IMR-90 (cell line): ENCODE results near the gene GDI2. TPM values are rescaled to one million over a fixed set of nuclear protein-coding genes. Genes with fewer than 3 reads are reported as not detected.

Experiments
- ATAC-seq: fragments of 200-7000 bp; cut with Tn5 transposase; 2 replicates; pipeline ENCODE4 v1.9.1; 2020; ENCODE audit warnings: low read depth, mild to moderate bottlenecking, moderate library complexity
- BruUV-seq: library from RNA; stranded (reverse); fragments of 400-500 nt; replicated peaks from 2 replicates; lab custom pipeline; 2021; lab: Mats Ljungman, UMichigan
- CTCF ChIA-PET: fragments of 300-600 bp; formaldehyde crosslinking; extraction: SDS; loops from one replicate; lab custom pipeline; 2021; ENCODE audit warnings: antibody characterized with exemption; lab: Yijun Ruan, JAX
- POLR2A ChIA-PET: fragments of 300-600 bp; sonication (Branson Sonifier 250); formaldehyde crosslinking; loops from one replicate; lab custom pipeline; 2022; ENCODE audit warnings: antibody characterized with exemption; ENCODE audit not compliant: unreplicated experiment; lab: Charles Lee
- DNase-seq: peaks from one replicate; pipeline ENCODE4 v3.0.0; 2013
- H2AFZ ChIP-seq: replicated peaks from 2 replicates; pipeline ENCODE3; 2013; ENCODE audit warnings: low read length, mild to moderate bottlenecking; ENCODE audit not compliant: poor library complexity
- H2AK5ac ChIP-seq: 2 replicates; pipeline ENCODE4 v1.6.1; 2013; ENCODE audit warnings: low read depth, low read length, inconsistent platforms
- H2AK9ac ChIP-seq: replicated peaks from 2 replicates; pipeline ENCODE3; 2013; ENCODE audit warnings: mild to moderate bottlenecking, low read depth, low read length, moderate library complexity; ENCODE audit not compliant: poor library complexity
- H2BK120ac ChIP-seq: 2 replicates; pipeline ENCODE4 v1.6.1; 2013; ENCODE audit warnings: low read depth, low read length, inconsistent platforms
- H2BK15ac ChIP-seq: 3 replicates; pipeline ENCODE4 v1.6.1; 2013; ENCODE audit warnings: low read depth, low read length, inconsistent platforms
- H2BK20ac ChIP-seq: 2 replicates; pipeline ENCODE4 v1.6.1; 2013; ENCODE audit warnings: low read depth, mild to moderate bottlenecking, inconsistent platforms, low read length, moderate library complexity
- H2BK5ac ChIP-seq: 2 replicates; pipeline ENCODE4 v1.6.1; 2013; ENCODE audit warnings: mild to moderate bottlenecking, low read depth, low read length, inconsistent platforms; ENCODE audit not compliant: poor library complexity, severe bottlenecking
- H3K14ac ChIP-seq: replicated peaks from 2 replicates; pipeline ENCODE4 v1.6.1; 2013; ENCODE audit warnings: low read depth, low read length, inconsistent platforms
- H3K18ac ChIP-seq: 2 replicates; pipeline ENCODE4 v1.6.1; 2013; ENCODE audit warnings: low read depth, low read length, control low read depth
- H3K23ac ChIP-seq: 2 replicates; pipeline ENCODE4 v1.6.1; 2013; ENCODE audit warnings: low read depth, low read length, inconsistent platforms
- H3K27ac ChIP-seq: 2 replicates; pipeline ENCODE4 v1.5.1; 2013; ENCODE audit warnings: mild to moderate bottlenecking, control low read depth, low read length; ENCODE audit not compliant: insufficient read depth
- H3K27me3 ChIP-seq: 2 replicates; pipeline ENCODE4 v1.6.1; 2013; ENCODE audit warnings: low read length; ENCODE audit not compliant: control insufficient read depth, insufficient read depth
- H3K36me3 ChIP-seq: 2 replicates; pipeline ENCODE4 v1.6.1; 2013; ENCODE audit warnings: low read length, mixed read lengths; ENCODE audit not compliant: control insufficient read depth, insufficient read depth
- H3K4ac ChIP-seq: 2 replicates; pipeline ENCODE4 v1.6.1; 2013; ENCODE audit warnings: low read depth, low read length, inconsistent platforms
- H3K4me1 ChIP-seq: 2 replicates; pipeline ENCODE4 v1.6.1; 2013; ENCODE audit warnings: low read length, mixed read lengths; ENCODE audit not compliant: control insufficient read depth, insufficient read depth
- H3K4me2 ChIP-seq: 2 replicates; pipeline ENCODE4 v1.6.1; 2013; ENCODE audit warnings: low read depth, mild to moderate bottlenecking, control low read depth, low read length, moderate library complexity
- H3K4me3 ChIP-seq: 2 replicates; pipeline ENCODE4 v1.5.1; 2013; ENCODE audit warnings: low read depth, mild to moderate bottlenecking, control low read depth, low read length, moderate library complexity; ENCODE audit not compliant: insufficient read depth
- H3K56ac ChIP-seq: 2 replicates; pipeline ENCODE4 v1.6.1; 2013; ENCODE audit warnings: low read length, inconsistent platforms; ENCODE audit not compliant: insufficient read depth; ENCODE audit errors: extremely low read depth
- H3K79me1 ChIP-seq, 2 experiments: 2 replicates each; pipeline ENCODE4 v1.6.1; 2013; ENCODE audit warnings: low read length in 2 of 2, inconsistent platforms in 1 of 2, low read depth in 1 of 2
- H3K9ac ChIP-seq: 2 replicates; pipeline ENCODE4 v1.6.1; 2013; ENCODE audit warnings: low read depth, low read length, control low read depth
- H3K9me1 ChIP-seq: 2 replicates; pipeline ENCODE4 v1.6.1; 2013; ENCODE audit warnings: low read length, inconsistent platforms; ENCODE audit not compliant: insufficient read depth
- H3K9me3 ChIP-seq: 2 replicates; pipeline ENCODE4 v1.6.1; 2013; ENCODE audit warnings: low read length; ENCODE audit not compliant: control insufficient read depth, insufficient read depth
- H4K20me1 ChIP-seq: 2 replicates; pipeline ENCODE4 v1.6.1; 2013; ENCODE audit warnings: low read length, inconsistent platforms; ENCODE audit not compliant: insufficient read depth
- H4K5ac ChIP-seq: 2 replicates; pipeline ENCODE4 v1.6.1; 2013; ENCODE audit warnings: mild to moderate bottlenecking, low read depth, low read length, control low read depth
- H4K8ac ChIP-seq, 2 experiments: 2 replicates each; pipeline ENCODE4 v1.6.1; 2013; ENCODE audit warnings: low read depth in 2 of 2, low read length in 2 of 2, control low read depth in 1 of 2, inconsistent platforms in 1 of 2
- H4K91ac ChIP-seq: 2 replicates; pipeline ENCODE4 v1.6.1; 2013; ENCODE audit warnings: low read depth, low read length, inconsistent platforms; ENCODE audit not compliant: insufficient read depth
- CHD1 ChIP-seq: IDR thresholded peaks from 2 replicates; pipeline ENCODE4 v1.6.1; 2012; ENCODE audit warnings: low read depth, low read length, improper control_type of control experiment
- MAZ ChIP-seq: IDR thresholded peaks from 2 replicates; pipeline ENCODE4 v1.6.1; 2012; ENCODE audit warnings: low read depth, mild to moderate bottlenecking, low read length, improper control_type of control experiment, moderate library complexity, borderline replicate concordance
- RFX5 ChIP-seq: IDR thresholded peaks from 2 replicates; pipeline ENCODE4 v1.8.0; 2012; ENCODE audit warnings: low read depth, mild to moderate bottlenecking, low read length, moderate library complexity
- WGBS, 2 experiments: methylation state at CpG; one replicate each; pipeline versions ENCODE4 v1.1.5 to v1.1.7; 2013; ENCODE audit warnings: missing lambda C conversion rate in 2 of 2; ENCODE audit not compliant: insufficient read length in 1 of 2; ENCODE audit errors: extremely low coverage in 2 of 2; 5-methylcytosine and 5-hydroxymethylcytosine counted together
- dilution Hi-C: fragments of 300-500 bp; cut with HindIII; formaldehyde crosslinking; loops from one replicate; pipeline ENCODE4 v1.14.3; 2018; ENCODE audit warnings: low sequenced_read_pairs; ENCODE audit not compliant: unreplicated experiment
- in situ Hi-C: fragments of 300-500 bp; cut with MboI; formaldehyde crosslinking; loops from 3 replicates; pipeline ENCODE4 v1.14.3; 2019; ENCODE audit warnings: low sequenced_read_pairs, inconsistent platforms, mixed read lengths
- intact Hi-C: fragments of 100-400 bp; cut with micrococcal nuclease; formaldehyde crosslinking; loops from 2 replicates; pipeline ENCODE4 v1.10.0; 2022
- polyA plus RNA-seq, 3 experiments: library from polyadenylated mRNA; depleted of rRNA; stranded (reverse); fragments of >200 nt; gene quantifications; 2 replicates each; pipeline ENCODE4 v1.2.3, GENCODE V29; 2012; ENCODE audit warnings: low replicate concordance in 1 of 3
- total RNA-seq: library from RNA; depleted of rRNA; stranded (reverse); fragments of >200 nt; gene quantifications from 2 replicates; pipeline ENCODE4 v1.2.3, GENCODE V29; 2012

Gene GDI2
- total and polyA plus RNA-seq, 2 of the 4 experiments (the other 2 are of a cell fraction): 171 to 396 TPM

GRCh38 chr10:5752301-5752871 is 60.8 kb downstream of the GDI2 start:
- H3K4me1 ChIP-seq: no peaks in the 10 kb centered on the region
- H3K27ac ChIP-seq: no peak overlapping the region
- H3K56ac ChIP-seq: no peak overlapping the region
- no TSS peak for BruUV-seq
- no peaks in the 10 kb centered on the region for H3K9me3 ChIP-seq
- no peak overlapping the region for H4K5ac ChIP-seq
- H4K91ac ChIP-seq: no peak overlapping the region
- H3K27me3 ChIP-seq: no peaks in the 10 kb centered on the region
- peaks cover 7 to 43% of the 10 kb centered on the region in 2 experiments for H3K79me1 ChIP-seq
- H2BK5ac ChIP-seq: no peak overlapping the region
- no peak overlapping the region for H3K9ac ChIP-seq
- no peak overlapping the region for H2BK120ac ChIP-seq
- no peak overlapping the region for H2BK20ac ChIP-seq
- 100% methylated on average over 2 of the region's 17 CpGs; no CpG with 5 or more reads in 1 of the 2 experiments for WGBS, 2 experiments
- H3K9me1 ChIP-seq: peaks cover 13% of the 10 kb centered on the region; the same call in 1 of the 2 replicates
- H2AK5ac ChIP-seq: no peak overlapping the region
- ChIA-PET POLR2A (no interaction called here), CTCF (no interaction called here)
- no peak for DNase-seq
- H2BK15ac ChIP-seq: no peak overlapping the region
- no peak overlapping the region for H3K18ac ChIP-seq
- H3K4me2 ChIP-seq: no peak overlapping the region
- no peak overlapping the region for H4K8ac ChIP-seq
- no peak overlapping the region for H3K4me3 ChIP-seq
- in situ Hi-C loops (no loop called here), intact Hi-C loops (no loop called here), dilution Hi-C loops (no loop called here)
- H2AFZ ChIP-seq: no peak overlapping the region
- no peak overlapping the region for H3K14ac ChIP-seq
- TF ChIP-seq RFX5 (no peak), MAZ (no peak), CHD1 (no peak)
- peak overlapping the region; percentile 19 for H2AK9ac ChIP-seq
- H3K4ac ChIP-seq: no peak overlapping the region
- peaks cover 24% of the 10 kb centered on the region for H3K36me3 ChIP-seq
- no peak for ATAC-seq
- peaks cover 6% of the 10 kb centered on the region; the same call in 1 of the 2 replicates for H4K20me1 ChIP-seq
- H3K23ac ChIP-seq: no peak overlapping the region
